HEK293 (cell line): ENCODE data around the gene SCGB1A1.

Source experiments
- CTCF ChIA-PET: fragments of 350-600 bp; formaldehyde crosslinking; extraction: SDS; loops from one replicate; lab custom pipeline; 2021; ENCODE audit warnings: antibody characterized with exemption; lab: Yijun Ruan, JAX
- POLR2A ChIA-PET: fragments of 300-600 bp; formaldehyde crosslinking; extraction: SDS; loops from one replicate; lab custom pipeline; 2020; ENCODE audit warnings: antibody characterized with exemption, inconsistent platforms; lab: Yijun Ruan, JAX
- H3K27ac ChIP-seq: fragments of 200-500 bp; sonication (Bioruptor generic); 2 replicates; pipeline ENCODE4 v1.5.1; 2014; ENCODE audit warnings: low read depth, low read length, control low read depth, inconsistent platforms; ENCODE audit errors: extremely low read depth
- H3K36me3 ChIP-seq, 2 experiments: fragments of 200-500 bp in 1 of 2; sonication (Bioruptor generic) in 1 of 2; 1 replicate in 1 of 2; 2 replicates in 1 of 2; pipeline ENCODE4 v1.5.1; 2014 to 2017; ENCODE audit warnings: inconsistent platforms in 2 of 2, low read length in 2 of 2; ENCODE audit not compliant: control insufficient read depth in 2 of 2, insufficient read depth in 1 of 2
- H3K4me1 ChIP-seq: fragments of 200-500 bp; sonication (Bioruptor generic); 2 replicates; pipeline ENCODE4 v1.5.1; 2014; ENCODE audit warnings: mild to moderate bottlenecking, low read length, inconsistent platforms; ENCODE audit not compliant: control insufficient read depth, insufficient read depth
- H3K4me3 ChIP-seq: 2 replicates; pipeline ENCODE4 v1.5.1; 2011; ENCODE audit warnings: low read depth, mild to moderate bottlenecking, control low read depth, low read length, moderate library complexity
- H3K9me3 ChIP-seq: fragments of 200-500 bp; sonication (Bioruptor generic); 2 replicates; pipeline ENCODE4 v1.5.1; 2014; ENCODE audit warnings: low read depth, low read length, inconsistent platforms; ENCODE audit not compliant: control insufficient read depth, insufficient read depth
- HOXC10 ChIP-seq: sonication (generic); formaldehyde crosslinking; IDR thresholded peaks from 2 replicates; pipeline ENCODE4 v1.8.1; 2023; ENCODE audit warnings: mild to moderate bottlenecking, missing genetic modification reagents
- MEIS1 ChIP-seq: sonication (generic); formaldehyde crosslinking; IDR thresholded peaks from 2 replicates; pipeline ENCODE4 v1.8.1; 2022; ENCODE audit warnings: missing genetic modification reagents, mild to moderate bottlenecking, borderline replicate concordance
- MZF1 ChIP-seq: fragments of 450-650 bp; formaldehyde crosslinking; IDR thresholded peaks from 2 replicates; pipeline ENCODE4 v1.5.1; 2017; ENCODE audit warnings: missing biosample characterization, missing genetic modification characterization, borderline replicate concordance
- PRDM4 ChIP-seq: fragments of 450-650 bp; formaldehyde crosslinking; IDR thresholded peaks from 2 replicates; pipeline ENCODE4 v1.5.1; 2017; ENCODE audit warnings: missing biosample characterization, missing genetic modification characterization
- ZFP3 ChIP-seq: fragments of 450-650 bp; formaldehyde crosslinking; IDR thresholded peaks from 2 replicates; pipeline ENCODE4 v1.5.1; 2016; ENCODE audit warnings: low read depth, missing biosample characterization, missing genetic modification characterization
- ZFP69B ChIP-seq: fragments of 450-650 bp; formaldehyde crosslinking; IDR thresholded peaks from 2 replicates; pipeline ENCODE4 v1.5.1; 2016; ENCODE audit warnings: missing biosample characterization, missing genetic modification characterization
- ZNF266 ChIP-seq: fragments of 450-650 bp; formaldehyde crosslinking; IDR thresholded peaks from 2 replicates; pipeline ENCODE4 v1.5.1; 2016; ENCODE audit warnings: missing biosample characterization, missing genetic modification characterization, low read depth
- ZNF274 ChIP-seq, 2 experiments: fragments of 200-500 bp in 1 of 2; fragments of 450-650 bp in 1 of 2; sonication (Bioruptor generic) in 1 of 2; formaldehyde crosslinking in 1 of 2; IDR thresholded peaks; 2 replicates each; pipeline versions ENCODE4 v1.5.1 to v1.6.1; 2014 to 2016; ENCODE audit warnings: borderline replicate concordance in 1 of 2, inconsistent platforms in 1 of 2, low read length in 1 of 2, missing biosample characterization in 1 of 2, missing genetic modification characterization in 1 of 2
- ZNF335 ChIP-seq: fragments of 450-650 bp; formaldehyde crosslinking; conservative IDR thresholded peaks from 2 replicates; pipeline ENCODE4 v1.5.1; 2016; ENCODE audit warnings: missing biosample characterization, missing genetic modification characterization
- ZNF416 ChIP-seq: fragments of 450-650 bp; formaldehyde crosslinking; IDR thresholded peaks from 2 replicates; pipeline ENCODE4 v1.5.1; 2016; ENCODE audit warnings: missing biosample characterization, missing genetic modification characterization
- ZNF48 ChIP-seq: fragments of 450-650 bp; formaldehyde crosslinking; IDR thresholded peaks from 2 replicates; pipeline ENCODE4 v1.5.1; 2016; ENCODE audit warnings: missing biosample characterization, missing genetic modification characterization
- ZNF654 ChIP-seq: fragments of 450-650 bp; formaldehyde crosslinking; IDR thresholded peaks from 2 replicates; pipeline ENCODE4 v1.5.1; 2016; ENCODE audit warnings: low read depth, missing biosample characterization, missing genetic modification characterization
- ZNF664 ChIP-seq: fragments of 450-650 bp; formaldehyde crosslinking; IDR thresholded peaks from 2 replicates; pipeline ENCODE4 v1.5.1; 2016; ENCODE audit warnings: missing biosample characterization, missing genetic modification characterization
- ZNF692 ChIP-seq: fragments of 450-650 bp; formaldehyde crosslinking; IDR thresholded peaks from 2 replicates; pipeline ENCODE4 v1.5.1; 2016; ENCODE audit warnings: missing biosample characterization, missing genetic modification characterization
- ZNF707 ChIP-seq: fragments of 450-650 bp; formaldehyde crosslinking; IDR thresholded peaks from 2 replicates; pipeline ENCODE4 v1.5.1; 2016; ENCODE audit warnings: missing biosample characterization, missing genetic modification characterization
- ZNF768 ChIP-seq: fragments of 450-650 bp; formaldehyde crosslinking; IDR thresholded peaks from 2 replicates; pipeline ENCODE4 v1.5.1; 2018; ENCODE audit warnings: missing biosample characterization, mild to moderate bottlenecking, missing genetic modification characterization
- ZSCAN16 ChIP-seq: fragments of 450-650 bp; formaldehyde crosslinking; IDR thresholded peaks from 2 replicates; pipeline ENCODE4 v1.5.1; 2016; ENCODE audit warnings: missing biosample characterization, missing genetic modification characterization
- TF ChIP-seq, protein P1 (sequence below): fragments of 450-650 bp; formaldehyde crosslinking; IDR thresholded peaks from 2 replicates; pipeline ENCODE4 v1.5.1; 2016; ENCODE audit warnings: missing biosample characterization, missing genetic modification characterization

Gene SCGB1A1

GRCh38 chr11:62372871-62373270 lies 46.0 kb upstream of the SCGB1A1 start:
- H3K9me3 ChIP-seq, result no peaks in the 10 kb centered on the region
- H3K27ac ChIP-seq, result no peak overlapping the region
- ChIA-PET POLR2A (no interaction called here), CTCF (interaction anchor here (1.1 kb wide), 1 partner anchor 10 kb away, joined by 3 read pairs; no protein-coding TSS in a partner anchor)
- H3K36me3 ChIP-seq, result no peaks in the 10 kb centered on the region
- TF ChIP-seq PRDM4, result no peak
- no peak for TF ChIP-seq ZFP3 (tag by site-specific recombination)
- TF ChIP-seq ZNF274 (IDR thresholded peaks at IDR 0.05; ENCODE audit: low read length), result no peak
- no peak for TF ChIP-seq ZNF274 (tag by site-specific recombination; IDR thresholded peaks at IDR 0.05; ENCODE audit: borderline replicate concordance)
- no peak for TF ChIP-seq ZSCAN16 (tag by site-specific recombination)
- no peak for TF ChIP-seq HOXC10
- TF ChIP-seq ZNF664, result no peak
- no peak for TF ChIP-seq MZF1
- no peak for TF ChIP-seq ZNF654 (tag by site-specific recombination)
- no peak for TF ChIP-seq ZNF707 (tag by site-specific recombination)
- no peak for TF ChIP-seq ZNF692 (tag by site-specific recombination)
- TF ChIP-seq MEIS1 (CRISPR knock-in tag), result no peak
- no peak for TF ChIP-seq ZNF768 (tag by site-specific recombination)
- TF ChIP-seq ZFP69B, result no peak
- no peak for TF ChIP-seq ZNF416
- H3K4me3 ChIP-seq, result no peak overlapping the region
- H3K4me1 ChIP-seq, result no peaks in the 10 kb centered on the region

DNA sequence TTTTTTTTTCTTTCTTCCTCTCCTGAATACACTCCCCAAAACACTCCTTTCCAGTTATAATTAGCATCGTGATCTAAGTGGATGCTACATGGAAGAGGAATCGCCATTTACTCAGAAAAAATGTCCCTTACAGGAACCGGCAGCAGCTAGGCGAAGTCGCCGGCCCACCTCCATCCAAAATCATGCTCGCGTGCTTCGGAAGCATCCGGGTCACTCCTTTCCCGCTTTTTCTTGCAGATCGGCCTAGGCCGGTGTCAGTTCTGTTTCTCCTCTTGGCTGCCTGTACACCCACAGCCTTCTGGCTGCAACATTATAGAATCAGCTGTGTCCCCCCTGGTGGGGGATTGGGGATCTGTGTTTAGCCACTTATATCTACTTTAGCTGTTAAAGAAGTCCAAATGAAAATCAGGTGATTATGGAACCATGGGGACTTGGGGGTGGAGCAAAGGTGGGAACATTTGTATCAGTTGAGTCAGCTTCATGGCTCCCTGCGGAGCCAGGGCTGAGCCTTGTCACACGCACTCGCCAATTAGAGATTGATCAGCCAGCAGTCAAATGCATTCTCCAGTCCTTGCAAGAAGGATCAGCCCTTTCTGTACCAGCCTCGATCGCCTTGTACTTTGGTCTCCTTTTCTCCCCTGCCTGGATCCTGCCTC lies 45.2 kb upstream of the SCGB1A1 start:
- H3K4me3 ChIP-seq, result no peak overlapping the region
- no peaks in the 10 kb centered on the region for H3K4me1 ChIP-seq
- CTCF ChIA-PET, result interaction anchor here (0.6 to 0.8 kb wide), 2 partner anchors 34 to 600 kb away, joined by 3 read pairs; no protein-coding TSS in a partner anchor
- TF ChIP-seq ZNF48 (tag by site-specific recombination), result no peak
- TF ChIP-seq, protein P1, sequence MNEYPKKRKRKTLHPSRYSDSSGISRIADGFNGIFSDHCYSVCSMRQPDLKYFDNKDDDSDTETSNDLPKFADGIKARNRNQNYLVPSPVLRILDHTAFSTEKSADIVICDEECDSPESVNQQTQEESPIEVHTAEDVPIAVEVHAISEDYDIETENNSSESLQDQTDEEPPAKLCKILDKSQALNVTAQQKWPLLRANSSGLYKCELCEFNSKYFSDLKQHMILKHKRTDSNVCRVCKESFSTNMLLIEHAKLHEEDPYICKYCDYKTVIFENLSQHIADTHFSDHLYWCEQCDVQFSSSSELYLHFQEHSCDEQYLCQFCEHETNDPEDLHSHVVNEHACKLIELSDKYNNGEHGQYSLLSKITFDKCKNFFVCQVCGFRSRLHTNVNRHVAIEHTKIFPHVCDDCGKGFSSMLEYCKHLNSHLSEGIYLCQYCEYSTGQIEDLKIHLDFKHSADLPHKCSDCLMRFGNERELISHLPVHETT (tag by site-specific recombination), result no peak
- TF ChIP-seq ZNF266 (tag by site-specific recombination), result no peak
- TF ChIP-seq MZF1, result no peak
- TF ChIP-seq ZNF335 (tag by site-specific recombination), result no peak
- no peaks in the 10 kb centered on the region for H3K9me3 ChIP-seq
- H3K27ac ChIP-seq, result no peak overlapping the region
- no peaks in the 10 kb centered on the region for H3K36me3 ChIP-seq
- POLR2A ChIA-PET, result no interaction called here
